Fibroblast of the conjunctiva (primary cell): Measurements from ENCODE around the gene NSD1.
A peak's percentile ranks its signal among the peaks of the same experiment; 100 is the strongest.
"Not testable (repeated sequence)": the region's sequence is repeated elsewhere in the genome, so short reads cannot be mapped to it uniquely, and the experiment has no call there.

Source experiments
- DNase-seq: peaks from one replicate; pipeline ENCODE4 v3.0.0-alpha.2; 2010; ENCODE audit warnings: low read depth

NSD1 gene

DNA sequence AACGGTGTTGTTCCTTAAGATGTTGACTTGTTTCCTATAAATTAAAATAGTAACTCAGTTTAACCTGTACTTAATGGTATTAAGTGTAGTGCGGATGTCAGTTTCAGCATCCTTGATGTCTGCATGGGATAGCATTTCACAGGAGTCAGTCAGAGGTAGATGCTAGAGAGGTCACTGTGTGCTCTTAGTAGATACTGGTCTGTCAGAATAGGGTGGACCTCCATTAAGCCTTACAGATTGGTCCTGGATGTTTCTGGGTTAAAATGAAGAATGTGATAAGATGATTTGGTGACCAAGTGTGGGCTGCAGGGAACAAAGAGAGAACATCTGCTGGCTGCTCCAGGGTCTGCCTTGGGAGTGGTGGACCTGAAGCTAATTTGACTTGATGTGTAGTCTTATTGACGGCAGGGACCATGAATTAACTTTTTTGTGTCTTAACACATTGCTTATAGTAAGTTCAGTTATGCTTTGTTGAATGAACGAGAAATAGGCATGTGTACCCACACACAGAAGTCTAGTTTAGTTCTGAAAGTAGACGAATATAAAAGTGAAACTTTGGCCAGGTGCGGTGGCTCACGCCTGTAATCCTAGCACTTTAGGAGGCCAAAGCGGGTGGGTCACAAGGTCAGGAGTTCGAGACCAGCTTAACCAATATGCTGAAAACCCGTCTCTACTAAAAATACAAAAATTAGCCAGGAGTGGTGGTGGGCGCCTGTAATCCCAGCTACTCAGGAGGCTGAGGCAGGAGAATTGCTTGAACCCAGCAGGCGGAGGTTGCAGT lies 157.4 kb downstream of the NSD1 start:
- DNase-seq, result no peak

DNA sequence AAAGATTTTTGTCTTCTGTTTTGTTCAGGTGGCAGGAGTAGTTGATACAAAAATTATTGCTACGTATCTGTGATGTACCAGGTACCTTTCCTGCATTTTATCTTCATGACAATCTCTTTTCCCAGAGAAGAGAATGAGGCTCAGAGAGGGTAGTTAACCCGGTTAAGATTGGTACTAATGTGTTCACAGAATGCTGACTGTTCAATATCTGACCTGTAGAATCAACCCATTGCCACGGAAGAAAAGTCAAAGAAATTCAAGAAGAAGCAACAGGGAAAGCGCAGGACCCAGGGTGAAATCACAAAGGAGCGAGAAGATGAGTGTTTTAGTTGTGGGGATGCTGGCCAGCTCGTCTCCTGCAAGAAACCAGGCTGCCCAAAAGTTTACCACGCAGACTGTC lies 158.2 kb downstream of the NSD1 start:
- DNase-seq, result no peak

DNA sequence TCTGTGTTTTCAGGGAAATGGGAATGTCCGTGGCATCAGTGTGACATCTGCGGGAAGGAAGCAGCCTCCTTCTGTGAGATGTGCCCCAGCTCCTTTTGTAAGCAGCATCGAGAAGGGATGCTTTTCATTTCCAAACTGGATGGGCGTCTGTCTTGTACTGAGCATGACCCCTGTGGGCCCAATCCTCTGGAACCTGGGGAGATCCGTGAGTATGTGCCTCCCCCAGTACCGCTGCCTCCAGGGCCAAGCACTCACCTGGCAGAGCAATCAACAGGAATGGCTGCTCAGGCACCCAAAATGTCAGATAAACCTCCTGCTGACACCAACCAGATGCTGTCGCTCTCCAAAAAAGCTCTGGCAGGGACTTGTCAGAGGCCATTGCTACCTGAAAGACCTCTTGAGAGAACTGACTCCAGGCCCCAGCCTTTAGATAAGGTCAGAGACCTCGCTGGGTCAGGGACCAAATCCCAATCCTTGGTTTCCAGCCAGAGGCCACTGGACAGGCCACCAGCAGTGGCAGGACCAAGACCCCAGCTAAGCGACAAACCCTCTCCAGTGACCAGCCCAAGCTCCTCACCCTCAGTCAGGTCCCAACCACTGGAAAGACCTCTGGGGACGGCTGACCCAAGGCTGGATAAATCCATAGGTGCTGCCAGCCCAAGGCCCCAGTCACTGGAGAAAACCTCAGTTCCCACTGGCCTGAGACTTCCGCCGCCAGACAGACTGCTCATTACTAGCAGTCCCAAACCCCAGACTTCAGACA lies 160.4 kb downstream of the NSD1 start:
- DNase-seq, result no peak

DNA sequence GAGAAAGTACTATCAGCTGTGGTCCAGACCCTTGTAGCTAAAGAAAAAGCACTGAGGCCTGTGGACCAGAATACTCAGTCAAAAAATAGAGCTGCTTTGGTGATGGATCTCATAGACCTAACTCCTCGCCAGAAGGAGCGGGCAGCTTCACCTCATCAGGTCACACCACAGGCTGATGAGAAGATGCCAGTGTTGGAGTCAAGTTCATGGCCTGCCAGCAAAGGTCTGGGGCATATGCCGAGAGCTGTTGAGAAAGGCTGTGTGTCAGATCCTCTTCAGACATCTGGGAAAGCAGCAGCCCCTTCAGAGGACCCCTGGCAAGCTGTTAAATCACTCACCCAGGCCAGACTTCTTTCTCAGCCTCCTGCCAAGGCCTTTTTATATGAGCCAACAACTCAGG lies 161.1 kb downstream of the NSD1 start:
- no peak for DNase-seq

DNA sequence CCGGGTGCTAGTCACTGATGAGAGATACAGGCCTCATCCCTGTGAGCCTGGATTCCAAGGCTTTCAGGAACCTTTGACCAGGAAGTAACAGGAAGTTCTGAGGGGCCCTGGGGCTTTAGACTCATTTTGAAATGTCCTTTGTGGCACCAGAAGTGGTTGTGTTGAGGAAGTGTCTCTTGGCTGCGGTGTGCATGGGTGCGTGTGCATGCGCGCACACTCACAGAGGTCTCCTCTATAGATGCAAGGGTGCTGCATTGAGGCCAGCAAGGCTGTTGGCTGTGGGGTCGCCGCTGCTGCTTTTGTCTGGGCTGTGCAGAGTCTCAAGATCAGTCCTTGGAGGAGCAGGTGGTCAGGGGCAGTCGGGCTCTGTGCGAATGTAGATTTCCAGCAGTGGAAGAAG lies 162.4 kb downstream of the NSD1 start:
- no peak for DNase-seq

DNA sequence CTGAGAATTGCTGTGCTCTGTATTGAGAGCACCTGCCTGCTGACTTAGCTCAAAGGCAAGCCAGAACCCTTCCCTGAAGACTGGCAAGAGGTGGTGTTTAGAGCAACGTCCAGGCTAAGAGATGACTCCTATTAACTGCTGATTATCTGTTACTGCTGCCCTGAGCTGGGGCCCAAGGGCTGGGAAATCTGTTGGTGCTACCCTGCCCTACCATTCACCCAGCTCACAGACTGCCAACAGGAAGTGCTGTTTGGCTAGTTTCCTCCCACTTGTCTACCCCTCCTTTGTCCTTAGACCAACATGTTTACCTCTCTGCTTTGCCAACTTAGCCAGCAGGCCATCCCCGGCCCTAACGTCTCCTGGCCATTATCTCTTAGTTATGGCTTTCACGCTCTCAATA lies 163.0 kb downstream of the NSD1 start:
- DNase-seq, result no peak

DNA sequence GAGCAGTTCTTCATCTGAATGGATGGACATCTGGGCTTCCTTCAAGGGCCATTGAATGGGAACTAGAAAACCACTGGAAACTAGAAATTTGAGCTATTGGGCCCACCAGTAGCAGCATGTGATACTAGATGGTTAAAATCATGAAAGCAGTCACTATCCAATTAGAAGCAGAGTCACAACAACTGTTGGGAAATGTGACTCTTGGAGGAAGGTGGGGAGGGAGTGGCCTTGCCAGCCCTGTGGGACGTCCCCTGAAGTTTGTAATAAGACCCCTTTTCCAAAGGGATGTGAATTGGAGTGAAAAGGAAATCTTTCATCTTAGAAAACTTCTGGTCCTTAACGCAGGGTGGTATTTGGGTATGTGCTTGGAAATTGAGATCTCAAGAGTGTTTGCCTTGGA lies 164.3 kb downstream of the NSD1 start:
- DNase-seq, result no peak

DNA sequence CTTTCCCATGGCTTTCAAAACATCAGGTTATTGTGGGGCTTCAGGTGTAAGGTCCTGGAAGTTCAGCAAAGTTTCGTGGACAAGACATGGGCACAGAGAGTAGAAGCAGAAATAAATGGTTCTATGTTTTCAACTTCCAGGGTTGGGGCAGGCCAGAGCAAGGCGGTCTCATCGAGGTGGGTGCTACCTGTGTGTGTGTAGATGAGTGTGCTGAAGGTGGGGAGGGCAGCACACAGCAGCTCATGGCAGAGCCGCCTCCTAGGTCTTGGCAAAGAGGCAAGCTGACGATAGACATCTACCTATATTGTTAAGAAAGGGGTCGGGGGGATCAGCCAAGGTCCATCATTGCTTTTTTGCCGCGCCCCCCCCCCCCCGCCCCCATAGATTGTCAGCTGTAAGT lies 166.1 kb downstream of the NSD1 start:
- DNase-seq, result no peak

DNA sequence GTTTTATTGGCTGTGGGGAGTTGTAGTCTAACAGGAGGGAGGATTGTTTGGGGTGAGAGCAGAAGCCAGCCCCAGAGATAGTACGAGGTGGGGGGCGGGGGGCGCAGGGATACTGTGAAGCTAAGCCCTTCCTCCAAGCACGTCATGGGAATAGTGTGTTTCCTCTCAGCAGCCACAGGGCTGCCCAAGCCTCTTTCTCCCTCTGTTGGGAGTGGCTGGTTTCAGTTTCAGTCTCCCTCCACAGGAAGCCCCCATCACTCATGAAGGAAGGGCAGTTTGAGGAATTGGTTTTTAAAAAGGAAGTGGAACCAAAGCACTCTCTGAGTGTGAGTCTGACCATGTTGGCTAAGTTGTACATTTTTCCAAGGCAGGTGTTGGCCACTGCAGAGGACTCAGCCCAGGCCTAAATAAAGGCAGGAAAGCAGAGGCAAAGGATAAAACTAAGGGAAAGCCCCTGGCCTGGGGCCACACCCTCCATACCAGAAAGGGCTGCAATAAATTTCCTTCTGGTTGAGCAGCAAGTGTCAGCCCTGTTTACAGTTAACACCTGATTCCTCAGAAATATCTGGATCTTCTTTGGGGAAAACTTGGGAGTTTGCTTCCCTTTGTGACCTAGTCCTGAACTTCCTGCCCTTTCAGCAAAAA lies 166.8 kb downstream of the NSD1 start:
- peak; percentile 39 for DNase-seq

DNA sequence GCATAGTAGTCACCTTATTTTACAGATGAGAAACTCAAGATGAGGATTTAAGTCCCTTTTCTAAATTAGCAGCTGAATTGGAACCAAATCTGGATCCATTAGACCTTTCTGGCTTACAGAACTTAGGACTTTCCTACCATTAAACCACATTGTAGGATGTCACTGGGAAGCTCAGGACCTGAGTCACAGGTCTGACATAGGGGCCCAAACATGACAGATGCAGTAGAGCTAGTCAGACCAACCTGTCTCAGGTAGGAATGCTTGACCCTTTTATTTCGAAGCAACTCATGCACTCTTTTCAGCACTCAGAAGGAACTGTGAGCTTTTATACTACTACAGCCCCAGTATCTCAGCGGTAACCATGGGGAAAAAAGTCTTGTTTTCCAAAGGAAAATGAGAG lies 167.4 kb downstream of the NSD1 start:
- DNase-seq, result no peak

DNA sequence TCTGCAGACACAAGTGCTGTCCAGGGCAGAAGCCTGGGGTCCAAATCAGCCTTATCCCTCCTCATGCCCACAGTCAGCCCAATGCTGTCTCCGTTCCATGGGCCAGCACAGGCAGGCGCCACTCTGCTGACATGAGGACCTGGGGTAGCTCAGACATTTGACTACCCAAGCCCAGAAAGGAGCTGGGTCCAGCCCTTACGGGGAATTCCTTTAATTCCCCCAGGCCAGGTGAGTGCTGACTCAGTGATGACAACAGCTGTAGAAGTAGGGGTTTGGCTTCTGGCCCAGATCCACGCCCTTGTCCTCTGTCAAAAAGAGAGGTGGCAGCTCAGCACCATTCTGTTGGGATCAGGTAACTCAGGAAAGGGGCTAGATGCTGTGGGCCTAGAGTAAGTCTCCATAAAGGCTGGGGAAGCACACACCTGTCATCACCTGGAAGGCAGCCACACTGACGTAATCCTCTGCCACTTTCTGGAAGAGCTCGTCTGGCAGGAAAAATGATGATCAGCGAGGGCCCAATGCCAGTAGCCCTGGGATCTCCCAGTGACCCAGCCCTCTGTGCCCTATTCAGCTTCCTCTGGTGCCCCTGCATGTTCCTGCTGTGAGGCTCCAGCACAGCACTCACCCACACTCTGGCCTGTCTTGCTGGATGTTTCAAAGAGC lies 168.1 kb downstream of the NSD1 start:
- DNase-seq, result no peak

DNA sequence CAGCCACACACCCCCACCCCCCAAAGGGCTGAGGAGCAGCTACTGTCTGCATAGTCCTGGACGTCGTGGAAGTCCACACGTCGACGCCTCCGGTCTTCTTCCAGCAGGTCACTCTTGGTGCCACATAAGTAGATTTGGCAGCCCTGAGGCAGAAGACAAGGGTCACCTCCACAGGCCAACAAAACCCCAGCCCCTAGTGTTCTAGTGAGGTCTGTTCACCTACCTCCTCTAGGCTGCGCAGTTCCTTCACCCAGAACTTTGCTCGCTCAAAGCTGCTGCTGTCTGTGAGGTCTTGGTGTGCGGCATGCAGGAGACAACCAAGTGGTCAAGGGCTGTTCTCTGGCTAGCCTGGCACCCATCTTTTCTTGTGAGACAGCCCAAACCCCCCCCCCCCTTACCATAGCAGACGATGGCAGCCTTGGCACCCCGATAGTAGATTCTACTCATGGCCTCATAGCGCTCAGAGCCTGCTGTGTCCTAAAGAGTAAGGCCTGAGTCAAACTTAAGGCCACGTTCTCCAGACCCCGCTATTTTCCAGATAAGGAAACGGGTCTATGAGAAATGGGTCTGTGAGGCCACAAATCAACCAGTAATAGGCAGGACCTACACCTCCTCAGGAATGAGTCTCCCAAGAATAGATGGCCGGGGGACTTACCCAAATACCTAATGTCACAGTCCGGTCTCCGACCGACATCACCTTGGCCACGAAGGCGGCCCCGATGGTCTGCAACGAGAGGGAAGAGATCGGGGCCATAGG lies 169.0 kb downstream of the NSD1 start:
- no peak for DNase-seq

DNA sequence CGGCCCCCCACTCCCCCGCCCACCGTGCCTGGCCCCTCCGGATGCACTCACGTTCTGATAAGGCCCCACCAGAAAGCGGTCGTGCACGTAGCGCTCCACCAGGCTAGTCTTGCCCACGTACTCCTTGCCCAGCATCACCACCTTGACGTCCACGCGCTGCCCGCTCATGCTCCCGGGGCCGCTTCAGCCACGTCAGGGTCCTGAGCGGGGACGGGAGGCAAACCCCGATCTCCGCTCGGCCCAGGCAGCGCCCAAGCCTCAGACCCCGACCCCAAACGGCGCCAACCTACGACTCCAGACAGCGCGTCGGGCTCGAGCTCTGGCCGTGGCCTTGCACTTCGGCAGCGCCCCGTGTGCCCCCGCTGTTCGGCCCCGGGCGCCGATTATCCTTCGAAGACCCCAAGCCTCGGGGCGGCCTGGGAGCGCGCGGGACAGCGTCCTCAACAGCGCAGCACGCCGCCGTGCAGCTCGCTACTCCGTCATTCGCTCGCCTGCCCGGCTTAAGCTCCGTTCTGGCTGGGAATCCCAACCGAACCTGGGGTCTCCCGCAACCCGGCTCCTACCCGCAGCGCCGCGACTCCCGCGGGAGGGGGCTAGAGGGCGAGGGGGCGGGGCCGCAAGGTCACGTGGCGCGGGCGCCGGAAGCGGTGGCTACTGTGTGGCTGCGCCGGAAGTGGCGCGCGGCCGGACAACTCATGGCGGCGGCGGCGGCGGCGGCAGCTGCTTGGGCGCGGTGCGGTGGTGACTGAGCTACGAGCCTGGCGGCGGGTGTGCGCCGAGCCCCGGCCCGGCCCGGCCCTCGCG lies 169.8 kb downstream of the NSD1 start, which contains the start of the genes PRELID1 and RAB24:
Gene PRELID1, plus strand, starts transcription at position 679 of the 804 bp plus-strand sequence. CDS start 187 bp downstream, outside the sequence.
Gene RAB24, minus strand, starts transcription at position 599 of the 804 bp plus-strand sequence. Its CDS starts 431 bp downstream, at position 168.
- peak; percentile 49 for DNase-seq

DNA sequence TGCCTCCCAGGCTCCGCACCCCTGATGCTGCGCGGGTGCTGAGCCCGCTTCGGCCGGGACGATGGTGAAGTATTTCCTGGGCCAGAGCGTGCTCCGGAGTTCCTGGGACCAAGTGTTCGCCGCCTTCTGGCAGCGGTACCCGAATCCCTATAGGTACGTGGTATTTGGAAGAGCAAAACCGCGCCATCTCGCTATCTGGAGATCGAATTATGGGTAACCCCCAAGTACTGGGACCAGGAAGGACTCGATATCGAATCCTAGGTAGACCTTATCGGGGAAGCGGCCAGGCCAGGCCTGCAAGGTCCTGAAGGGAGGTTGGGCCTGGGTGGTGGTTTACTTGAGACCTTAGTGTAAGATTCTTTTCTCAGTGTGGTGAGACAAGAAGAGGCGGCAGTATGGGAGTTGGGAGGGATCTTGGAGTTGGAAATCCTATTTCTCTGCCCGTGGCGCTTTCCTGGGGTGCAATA lies 170.4 kb downstream of the NSD1 start:
- no peak for DNase-seq

DNA sequence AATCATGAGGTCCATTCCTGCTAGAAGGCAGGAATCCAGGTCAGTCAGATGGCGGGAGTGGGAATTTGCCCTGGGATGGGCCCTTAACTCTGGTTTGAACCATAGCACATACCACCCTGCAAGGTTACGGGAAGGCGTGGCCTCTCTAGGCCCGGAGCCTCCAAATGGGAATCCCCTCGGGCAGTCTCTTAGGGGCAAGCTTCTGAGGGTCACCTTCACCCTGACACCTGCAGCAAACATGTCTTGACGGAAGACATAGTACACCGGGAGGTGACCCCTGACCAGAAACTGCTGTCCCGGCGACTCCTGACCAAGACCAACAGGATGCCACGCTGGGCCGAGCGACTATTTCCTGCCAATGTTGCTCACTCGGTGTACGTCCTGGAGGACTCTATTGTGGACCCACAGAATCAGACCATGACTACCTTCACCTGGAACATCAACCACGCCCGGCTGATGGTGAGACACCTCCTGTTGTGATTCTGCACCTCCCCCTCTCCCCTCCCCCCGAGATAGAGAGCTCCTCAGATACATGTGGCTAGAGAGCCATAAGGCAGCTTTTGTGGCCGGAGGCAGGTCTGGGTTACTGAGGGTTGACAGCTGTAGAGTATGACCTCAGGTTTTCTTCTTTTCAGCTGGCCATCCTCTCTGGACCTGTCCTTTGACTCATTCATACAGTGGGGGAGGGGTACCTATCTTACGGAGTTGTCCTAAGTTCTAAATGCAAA lies 171.0 kb downstream of the NSD1 start:
- no peak for DNase-seq

DNA sequence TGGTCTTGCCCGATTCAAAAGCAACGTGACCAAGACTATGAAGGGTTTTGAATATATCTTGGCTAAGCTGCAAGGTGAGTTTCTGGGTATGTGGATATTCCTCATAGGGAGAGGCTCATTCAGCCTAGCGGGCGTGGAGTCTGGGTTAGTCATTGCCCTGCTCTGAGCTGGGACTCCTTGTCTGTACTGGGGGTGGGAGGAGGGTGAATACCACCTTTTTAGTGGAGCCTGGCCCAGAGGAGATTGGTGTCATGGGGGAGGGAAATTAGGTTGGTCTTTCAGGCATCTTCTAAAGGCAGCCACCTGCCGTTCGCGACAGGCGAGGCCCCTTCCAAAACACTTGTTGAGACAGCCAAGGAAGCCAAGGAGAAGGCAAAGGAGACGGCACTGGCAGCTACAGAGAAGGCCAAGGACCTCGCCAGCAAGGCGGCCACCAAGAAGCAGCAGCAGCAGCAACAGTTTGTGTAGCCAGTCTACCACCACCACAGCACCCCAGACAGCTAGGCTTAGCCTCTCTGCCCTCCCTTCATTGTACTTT lies 172.6 kb downstream of the NSD1 start:
- not testable (repeated sequence) for DNase-seq

DNA sequence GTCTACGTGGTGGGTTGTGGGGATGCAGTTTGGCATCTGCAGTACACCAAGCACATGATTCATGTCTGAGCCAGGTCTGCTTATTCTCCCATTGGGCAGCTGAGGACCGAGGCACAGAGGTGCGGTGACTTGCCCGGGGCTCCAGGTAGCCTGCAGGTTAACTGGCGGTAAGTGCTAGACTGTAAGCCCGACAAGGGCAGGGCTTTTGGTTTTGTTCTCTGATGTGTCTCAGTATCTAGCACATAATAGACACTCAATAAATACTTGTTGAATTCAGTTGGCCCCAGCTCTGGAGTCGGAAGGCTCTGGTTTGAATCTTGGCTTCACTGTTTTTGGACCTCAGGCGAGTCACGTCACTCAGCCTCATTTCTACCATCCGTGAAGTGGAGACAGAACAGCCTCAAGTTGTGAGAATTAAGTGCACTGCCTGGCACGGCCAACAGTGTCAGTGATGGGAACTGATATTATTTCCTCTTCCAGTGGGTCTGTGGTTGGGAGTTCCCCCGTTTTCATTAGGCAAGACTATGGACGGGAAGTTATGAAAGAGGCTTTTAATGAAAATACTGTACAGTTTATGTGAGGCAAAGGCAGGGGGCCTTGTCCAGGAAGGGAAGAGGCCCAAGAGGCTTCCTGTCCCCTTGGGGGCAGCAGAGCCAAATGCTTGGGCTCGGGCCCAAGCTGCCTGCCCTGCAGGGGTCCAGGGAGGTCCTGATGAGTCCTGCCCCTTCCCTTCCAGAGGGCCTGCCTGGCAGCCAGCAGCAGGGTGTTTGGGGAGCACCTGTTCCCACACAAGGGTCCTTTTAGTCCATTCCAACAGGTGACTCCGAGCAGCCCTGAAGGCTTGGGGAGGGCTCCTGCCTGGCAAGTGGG lies 173.3 kb downstream of the NSD1 start:
- DNase-seq, result no peak

DNA sequence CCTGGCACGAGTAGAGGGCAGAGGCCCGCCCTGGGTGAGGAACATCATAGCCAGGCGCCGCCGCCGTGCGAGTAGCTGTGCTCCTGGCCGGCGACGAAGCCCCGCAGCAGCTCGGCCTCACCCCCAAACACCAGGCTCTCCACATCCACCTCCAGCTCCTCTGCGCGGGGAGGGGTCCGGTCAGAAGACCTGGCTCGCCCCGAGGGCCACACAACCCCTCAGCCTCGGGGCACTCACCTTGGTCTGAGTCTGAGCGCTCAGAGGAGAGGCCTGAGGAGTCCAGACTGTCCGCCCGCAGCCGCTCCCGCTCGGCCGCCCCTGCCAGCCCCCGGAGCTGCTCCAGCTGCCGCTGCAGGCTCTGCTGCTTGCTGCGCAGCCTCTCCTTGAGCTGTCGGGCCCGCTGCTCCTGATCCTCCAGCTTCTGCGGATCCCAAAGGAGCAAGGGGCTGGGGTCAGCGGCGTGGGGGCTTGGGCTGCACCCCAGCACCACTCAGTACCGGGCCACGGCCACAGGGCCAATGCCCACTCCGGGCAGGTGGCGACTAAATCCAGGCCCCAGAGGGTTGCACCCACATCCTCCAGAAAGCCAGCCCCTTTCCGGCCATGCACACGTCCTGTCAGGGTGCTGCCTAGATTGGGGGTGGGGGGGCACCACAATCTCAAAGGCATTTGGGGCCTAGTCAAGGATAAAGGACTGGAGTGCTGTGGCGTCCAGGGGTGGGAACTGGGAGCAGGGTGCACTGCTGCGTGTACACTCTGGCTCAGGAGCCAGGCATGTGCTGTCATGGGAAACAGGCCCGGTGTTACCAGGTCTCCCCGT lies 174.2 kb downstream of the NSD1 start:
- DNase-seq, result no peak
